Right ventricle myocardium inferior (tissue), 1 donor: ENCODE measurements around the gene CNGA3. TPM values are rescaled to one million over a fixed set of nuclear protein-coding genes. Genes with fewer than 3 reads are reported as not detected.
"Not testable (repeated sequence)": the region's sequence is repeated elsewhere in the genome, so short reads cannot be mapped to it uniquely, and the experiment has no call there.

Source experiments
- ATAC-seq: fragments of 200-7000 bp; cut with Tn5 transposase; one replicate; pipeline ENCODE4 v1.9.1; 2020; ENCODE audit warnings: mild to moderate bottlenecking, moderate library complexity
- DNase-seq: peaks from one replicate; pipeline ENCODE4 v3.0.0; 2021; ENCODE audit errors: missing footprints
- intact Hi-C: fragments of 100-400 bp; cut with DNase I; formaldehyde crosslinking; loops from one replicate; pipeline ENCODE4 v1.11.0; 2022
- total RNA-seq: library from RNA; stranded (reverse); fragmentation: NEBNext Ultra II Directional; extraction: Animal tissue kit (Norgen Biotek cat#: 25700); gene quantifications from one replicate; pipeline ENCODE4 v1.2.1, GENCODE V29; 2021
- donor health status: DM: no; HTN: yes; CAD: no; lungs with severe emphysema.

The CNGA3 gene
- total RNA-seq, 1 donor from 2014 or later = not detected

- intact Hi-C loops, DNase-seq, ATAC-seq: not testable (repeated sequence)
These were observed 26.1 kb upstream of the CNGA3 start for GRCh38 chr2:98320171-98320570.

- no peak for DNase-seq
- ATAC-seq = no peak
- intact Hi-C loops = no loop called here
These were observed 22.1 kb upstream of the CNGA3 start for GRCh38 chr2:98324181-98324580.

- no peak for ATAC-seq
- intact Hi-C loops = no loop called here
These were observed 18.5 kb upstream of the CNGA3 start for GRCh38 chr2:98327776-98328175.

GRCh38 chr2:98329549-98329948 is 16.7 kb upstream of the CNGA3 start:
- intact Hi-C loops = no loop called here
- DNase-seq (no peak), ATAC-seq (no peak)

More at GRCh38 chr2:98327776-98328175, 18.5 kb upstream of the CNGA3 start:
- DNase-seq = no peak

- intact Hi-C loops = no loop called here
- no peak for ATAC-seq
- no peak for DNase-seq
These were observed 13.3 kb upstream of the CNGA3 start for GRCh38 chr2:98332989-98333388.

GRCh38 chr2:98333922-98334321 is 12.3 kb upstream of the CNGA3 start:
- DNase-seq = no peak
- intact Hi-C loops = no loop called here
- ATAC-seq = no peak

GRCh38 chr2:98334439-98335078 is 11.7 kb upstream of the CNGA3 start:
- intact Hi-C loops = no loop called here
- ATAC-seq (no peak), DNase-seq (no peak)

GRCh38 chr2:98335271-98335670 is 11.0 kb upstream of the CNGA3 start:
- no peak for DNase-seq
- intact Hi-C loops = no loop called here
- no peak for ATAC-seq

GRCh38 chr2:98341241-98341640 is 5.0 kb upstream of the CNGA3 start:
- intact Hi-C loops = no loop called here
- DNase-seq (no peak), ATAC-seq (no peak)

- no peak for ATAC-seq
- no peak for DNase-seq
- intact Hi-C loops = no loop called here
These were observed 3.0 kb upstream of the CNGA3 start for GRCh38 chr2:98343285-98343684.

DNA sequence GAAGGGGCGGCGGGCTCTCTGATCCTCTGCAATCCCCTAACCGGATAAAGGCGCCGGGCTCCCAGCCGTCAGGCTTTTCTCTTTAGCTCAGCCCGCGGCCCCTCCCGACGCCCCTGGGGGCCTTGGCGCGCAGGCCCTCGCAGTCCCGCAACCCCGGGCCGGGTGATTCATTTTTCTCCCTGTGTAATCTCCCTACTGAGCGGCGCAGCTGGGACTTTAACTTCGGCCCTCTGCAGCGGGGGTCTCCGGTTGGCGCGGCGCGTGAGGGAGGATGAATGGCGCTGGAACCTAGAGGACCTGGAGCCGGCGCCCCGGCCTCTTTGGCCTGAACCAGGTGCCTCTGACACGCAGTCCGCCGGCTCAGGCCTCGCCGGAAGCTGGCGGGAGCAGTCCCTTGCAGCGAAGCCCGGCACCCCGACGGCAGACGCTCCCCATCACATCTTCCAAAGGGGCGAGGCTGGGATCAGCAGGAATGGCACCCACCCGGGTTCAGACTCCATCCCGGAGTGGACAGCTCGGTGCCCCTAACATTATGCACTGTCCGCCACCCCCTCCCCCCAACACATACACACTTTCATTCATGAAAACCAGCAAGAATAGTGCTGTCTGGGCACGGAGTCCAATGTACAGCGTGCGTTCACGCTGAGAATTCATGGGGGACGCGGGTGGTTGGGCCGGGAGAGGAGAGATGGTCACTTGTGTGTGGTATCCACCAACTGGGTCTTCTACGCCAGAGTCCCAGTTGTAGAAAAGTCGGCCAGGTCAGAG is 1.2 kb downstream of the CNGA3 start:
- intact Hi-C loops = no loop called here
- ATAC-seq = no peak
- DNase-seq = no peak

DNA sequence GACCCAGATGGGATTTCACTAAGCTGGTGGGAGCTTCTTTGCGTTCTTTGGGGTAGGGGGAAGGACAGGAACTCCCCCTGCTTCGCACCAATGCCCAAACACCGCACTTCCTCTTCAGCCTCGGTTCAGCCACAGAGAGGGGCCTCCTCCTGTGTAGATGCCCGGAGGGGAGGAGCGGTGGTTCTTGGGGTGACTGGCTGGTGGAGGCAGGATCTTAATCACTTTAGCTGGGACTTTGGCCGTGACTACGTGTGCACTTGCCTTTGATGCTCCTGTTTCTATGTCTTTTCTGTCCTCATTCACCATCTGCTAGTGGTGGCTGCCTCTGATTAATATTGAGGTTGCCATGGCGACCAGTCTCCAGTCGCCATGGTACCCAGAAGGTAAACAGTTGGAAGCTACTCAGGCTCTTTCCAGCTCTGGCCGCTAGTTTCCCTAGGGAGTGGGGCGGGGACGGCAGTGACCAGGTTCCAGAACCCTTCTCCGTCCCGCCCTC is 1.9 kb downstream of the CNGA3 start:
- intact Hi-C loops = no loop called here
- ATAC-seq (no peak), DNase-seq (no peak)

GRCh38 chr2:98350411-98350810 is 4.2 kb downstream of the CNGA3 start:
- no peak for DNase-seq
- no peak for ATAC-seq
- intact Hi-C loops = no loop called here

DNA sequence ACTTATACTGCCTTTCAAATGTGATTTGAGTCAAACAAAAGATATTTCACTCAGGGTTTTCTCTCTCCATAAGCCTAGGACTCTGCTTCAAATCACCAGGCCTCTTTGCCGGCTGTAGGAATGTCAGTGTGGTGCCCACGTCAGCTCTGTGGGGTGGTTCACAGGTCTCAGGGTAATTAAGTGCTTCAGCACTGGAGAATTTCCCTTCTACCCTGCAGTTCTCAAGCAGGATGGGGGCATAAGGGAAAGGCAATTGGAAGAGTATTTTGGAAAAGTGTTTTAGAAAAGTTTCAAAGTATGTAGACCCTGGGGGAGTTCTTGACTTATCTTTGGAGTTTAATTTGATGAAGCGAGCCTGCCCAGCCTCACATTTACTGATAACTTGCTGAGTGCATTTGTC is 9.6 kb downstream of the CNGA3 start:
- DNase-seq = no peak
- no peak for ATAC-seq
- intact Hi-C loops = no loop called here

DNA sequence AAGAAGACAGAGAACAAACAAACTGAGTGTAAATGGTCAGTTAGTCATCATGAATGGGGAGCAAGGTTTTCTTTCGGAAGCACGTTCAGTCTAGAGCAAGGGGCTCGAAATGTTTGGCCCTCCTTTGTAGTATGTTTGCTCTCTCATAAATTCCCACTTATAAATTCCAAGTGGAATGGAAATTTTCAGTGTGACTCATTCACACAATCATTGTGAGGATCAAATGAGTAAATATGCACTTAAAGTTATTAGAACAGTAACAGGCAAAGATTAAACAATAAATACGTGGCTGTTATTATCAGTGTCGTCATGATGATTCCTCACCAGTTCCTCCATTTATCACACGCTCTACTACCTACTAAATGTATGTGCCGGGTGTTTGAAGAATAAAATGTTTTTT is 10.5 kb downstream of the CNGA3 start:
- intact Hi-C loops = no loop called here
- ATAC-seq = no peak
- no peak for DNase-seq

DNA sequence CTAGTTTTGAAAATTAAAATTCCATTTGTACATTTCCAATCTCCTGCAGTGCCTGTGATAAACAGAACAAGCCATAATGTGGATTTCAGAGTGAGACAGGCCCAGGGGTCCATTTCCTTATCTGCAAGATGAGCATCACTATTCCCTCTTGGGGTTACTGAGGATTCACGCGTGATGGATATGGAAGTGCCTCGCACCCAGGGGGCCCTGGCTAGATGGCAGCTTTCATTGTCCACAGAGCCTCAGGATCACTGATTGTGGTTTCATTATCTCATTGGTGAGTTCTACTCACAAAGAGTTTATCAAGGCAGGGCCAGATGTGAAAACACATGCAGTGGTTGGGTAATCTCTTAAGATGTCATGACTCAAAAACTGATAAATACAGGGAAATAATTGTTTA is 11.6 kb downstream of the CNGA3 start:
- intact Hi-C loops = no loop called here
- ATAC-seq (no peak), DNase-seq (no peak)

DNA sequence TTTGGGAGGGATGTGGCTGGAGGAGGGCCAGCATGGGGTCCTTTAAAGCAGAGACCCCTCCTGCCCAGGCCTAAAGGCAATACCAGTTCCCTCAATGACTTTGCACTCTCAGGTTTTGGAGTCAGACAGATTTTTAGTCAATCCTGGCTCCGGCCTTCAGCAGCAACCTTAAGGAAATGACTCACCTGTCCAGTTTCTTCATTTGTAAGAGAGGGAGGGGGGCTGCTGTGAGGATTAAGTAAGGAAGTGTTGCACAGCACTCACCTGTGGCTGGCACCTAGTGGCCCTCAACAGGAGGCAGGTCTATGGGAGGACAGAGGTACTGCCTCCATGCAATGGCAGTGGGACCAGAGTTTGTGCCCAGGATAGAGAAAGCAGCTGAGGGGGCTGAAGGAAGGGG is 13.7 kb downstream of the CNGA3 start:
- intact Hi-C loops = no loop called here
- DNase-seq (no peak), ATAC-seq (no peak)

GRCh38 chr2:98367721-98368120 is 21.5 kb downstream of the CNGA3 start:
- intact Hi-C loops = no loop called here
- no peak for DNase-seq
- ATAC-seq = no peak

DNA sequence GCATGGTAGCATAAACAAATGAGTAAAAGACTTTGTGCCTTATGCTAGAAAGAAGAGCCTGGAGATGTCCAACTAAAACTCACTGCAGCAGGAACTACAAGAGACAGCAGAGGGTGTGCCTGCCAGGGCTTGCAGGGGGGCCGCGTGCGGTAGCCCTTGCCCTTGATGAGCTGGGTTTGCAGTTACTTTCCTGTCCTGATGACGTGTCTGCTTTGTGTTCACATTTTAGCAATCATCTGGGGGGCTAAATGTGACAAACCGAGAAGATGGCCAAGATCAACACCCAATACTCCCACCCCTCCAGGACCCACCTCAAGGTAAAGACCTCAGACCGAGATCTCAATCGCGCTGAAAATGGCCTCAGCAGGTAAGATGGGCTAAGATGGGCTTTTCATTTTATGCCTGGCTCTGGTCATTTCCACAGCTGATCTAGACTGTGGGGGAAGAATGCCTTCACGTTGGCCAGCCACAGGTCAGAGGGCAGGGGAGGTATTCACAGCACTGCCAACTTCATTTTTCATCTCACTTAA is 23.5 kb downstream of the CNGA3 start:
- ATAC-seq (no peak), DNase-seq (no peak)
- intact Hi-C loops = no loop called here

DNA sequence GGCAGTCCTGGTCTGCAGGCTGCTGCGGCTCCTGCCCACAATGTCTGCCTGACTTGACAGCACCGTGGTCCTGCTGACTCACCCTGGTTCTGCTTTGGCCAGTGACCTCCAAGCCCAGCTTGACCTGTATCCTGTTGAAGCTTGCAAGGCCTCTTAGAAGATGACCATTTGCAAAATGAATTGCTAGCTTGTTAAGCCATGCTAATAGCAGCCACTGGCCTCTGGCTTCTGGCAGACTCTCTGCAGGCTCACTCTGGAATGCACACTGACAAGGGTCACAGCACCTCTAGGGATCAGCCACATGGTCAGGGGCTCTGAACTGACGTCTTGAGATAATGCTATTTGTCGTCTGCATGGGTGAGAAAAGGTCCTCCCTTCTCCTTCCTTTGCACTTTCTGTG is 25.9 kb downstream of the CNGA3 start:
- DNase-seq (no peak), ATAC-seq (no peak)
- intact Hi-C loops = no loop called here
